ENCODE data around the gene RHBG.

- TF ChIP-seq, protein P1, sequence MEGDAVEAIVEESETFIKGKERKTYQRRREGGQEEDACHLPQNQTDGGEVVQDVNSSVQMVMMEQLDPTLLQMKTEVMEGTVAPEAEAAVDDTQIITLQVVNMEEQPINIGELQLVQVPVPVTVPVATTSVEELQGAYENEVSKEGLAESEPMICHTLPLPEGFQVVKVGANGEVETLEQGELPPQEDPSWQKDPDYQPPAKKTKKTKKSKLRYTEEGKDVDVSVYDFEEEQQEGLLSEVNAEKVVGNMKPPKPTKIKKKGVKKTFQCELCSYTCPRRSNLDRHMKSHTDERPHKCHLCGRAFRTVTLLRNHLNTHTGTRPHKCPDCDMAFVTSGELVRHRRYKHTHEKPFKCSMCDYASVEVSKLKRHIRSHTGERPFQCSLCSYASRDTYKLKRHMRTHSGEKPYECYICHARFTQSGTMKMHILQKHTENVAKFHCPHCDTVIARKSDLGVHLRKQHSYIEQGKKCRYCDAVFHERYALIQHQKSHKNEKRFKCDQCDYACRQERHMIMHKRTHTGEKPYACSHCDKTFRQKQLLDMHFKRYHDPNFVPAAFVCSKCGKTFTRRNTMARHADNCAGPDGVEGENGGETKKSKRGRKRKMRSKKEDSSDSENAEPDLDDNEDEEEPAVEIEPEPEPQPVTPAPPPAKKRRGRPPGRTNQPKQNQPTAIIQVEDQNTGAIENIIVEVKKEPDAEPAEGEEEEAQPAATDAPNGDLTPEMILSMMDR (optimal IDR thresholded peaks at IDR 0.05 in 1 of 3, IDR thresholded peaks at IDR 0.05 in 1 of 3, conservative IDR thresholded peaks at IDR 0.05 in 1 of 3; ENCODE audit: extremely low read depth in 1 of 3, insufficient read depth in 2 of 3, low read length in 3 of 3) = no peak
- TF ChIP-seq EZH2 (IDR thresholded peaks at IDR 0.05; ENCODE audit: low read length) = no peak
Observed at GRCh38 chr1:156387870-156388173, 18.8 kb downstream of the RHBG start.

All from keratinocyte (primary cell).